Stimulated activated CD8-positive, alpha-beta memory T cell treated with anti-CD3 and anti-CD28 coated beads, Interleukin-7, amount 100 ng/mL, for 24 hours (primary cell): ENCODE data around the gene MAPKAPK5.
"Not testable (repeated sequence)": the region's sequence is repeated elsewhere in the genome, so short reads cannot be mapped to it uniquely, and the experiment has no call there.

Experiments used
- DNase-seq: peaks from one replicate; pipeline ENCODE4 v3.0.0-alpha.2; 2020; ENCODE audit warnings: low read depth

Gene MAPKAPK5

DNA sequence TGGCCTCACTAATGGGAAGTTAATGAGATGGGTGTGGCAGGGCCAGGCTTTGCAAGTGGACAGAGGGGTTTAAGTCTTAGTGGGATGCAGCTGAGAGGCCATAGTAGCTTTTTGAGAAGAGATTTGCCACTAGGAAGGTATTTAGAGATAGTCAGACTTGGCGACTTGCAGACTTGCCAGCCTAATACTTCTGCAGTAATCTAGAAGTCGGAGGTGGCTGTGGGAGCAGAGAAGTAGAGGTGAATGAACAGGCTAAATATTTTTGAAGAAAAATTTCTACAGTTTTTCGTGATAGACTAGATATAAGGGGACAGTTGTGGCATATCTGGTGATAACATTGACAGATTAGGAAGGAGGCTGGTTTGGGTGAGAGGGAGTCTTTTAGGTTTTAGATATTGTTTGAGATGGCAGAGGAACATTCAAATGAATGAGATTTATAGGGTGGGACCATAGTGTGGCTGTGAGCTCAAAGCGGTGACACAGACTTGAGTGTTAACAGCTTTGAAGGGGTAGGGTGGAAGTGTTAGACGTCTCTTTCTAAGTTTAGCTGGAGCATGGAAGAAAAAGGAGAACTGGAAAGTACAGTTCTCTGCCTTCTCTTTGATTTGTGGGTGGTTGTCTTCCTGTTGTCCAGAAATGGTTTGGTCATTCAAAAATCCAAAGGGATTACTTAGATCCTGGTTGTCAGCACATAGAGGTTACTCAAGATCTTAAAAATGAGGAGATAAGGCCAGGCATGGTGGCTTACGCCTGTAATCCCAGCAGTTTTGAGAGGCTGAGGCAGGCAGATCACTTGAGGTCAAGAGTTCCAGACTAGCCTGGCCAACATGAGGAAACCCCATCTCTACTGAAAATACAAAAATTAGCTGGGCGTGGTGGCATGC, 44.9 kb downstream of the MAPKAPK5 start:
- no peak for DNase-seq

DNA sequence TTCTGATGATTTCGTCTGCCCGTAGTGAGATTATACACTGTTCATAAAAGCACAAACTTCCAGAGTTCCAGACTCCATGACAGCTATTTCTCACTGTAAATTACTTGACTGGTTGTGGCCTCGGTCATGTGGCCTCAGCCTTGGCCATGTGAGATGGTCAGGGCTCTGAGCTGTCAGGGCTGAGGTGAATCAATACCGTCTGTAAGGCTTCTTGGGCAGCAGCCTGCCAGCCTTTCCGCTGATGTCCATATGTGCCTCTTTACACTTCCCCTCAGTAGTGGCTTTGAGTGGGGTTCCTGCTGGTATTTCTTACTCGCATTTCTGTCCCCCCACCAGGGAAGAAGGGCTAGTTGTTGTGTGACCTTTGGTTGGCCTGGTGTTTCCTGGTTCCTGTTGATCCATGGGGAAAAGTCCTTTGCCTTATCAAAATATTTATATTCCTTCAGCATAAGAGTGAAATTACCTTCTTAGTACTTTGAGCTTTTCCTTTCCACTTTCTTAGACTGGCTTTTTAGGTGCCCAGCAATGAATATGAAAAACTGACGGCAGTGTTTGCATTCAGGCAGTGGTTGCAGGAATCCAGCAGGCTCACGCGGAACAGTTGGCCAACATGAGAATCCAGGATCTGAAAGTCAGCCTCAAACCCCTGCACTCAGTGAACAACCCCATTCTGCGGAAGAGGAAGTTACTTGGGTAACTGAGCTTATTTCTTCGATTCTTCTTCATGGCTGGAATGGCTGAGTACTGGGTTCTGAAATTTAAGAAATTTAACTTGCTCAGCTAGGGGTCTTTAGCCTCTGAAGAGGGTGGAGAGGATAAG, 46.1 kb downstream of the MAPKAPK5 start:
- DNase-seq: no peak

DNA sequence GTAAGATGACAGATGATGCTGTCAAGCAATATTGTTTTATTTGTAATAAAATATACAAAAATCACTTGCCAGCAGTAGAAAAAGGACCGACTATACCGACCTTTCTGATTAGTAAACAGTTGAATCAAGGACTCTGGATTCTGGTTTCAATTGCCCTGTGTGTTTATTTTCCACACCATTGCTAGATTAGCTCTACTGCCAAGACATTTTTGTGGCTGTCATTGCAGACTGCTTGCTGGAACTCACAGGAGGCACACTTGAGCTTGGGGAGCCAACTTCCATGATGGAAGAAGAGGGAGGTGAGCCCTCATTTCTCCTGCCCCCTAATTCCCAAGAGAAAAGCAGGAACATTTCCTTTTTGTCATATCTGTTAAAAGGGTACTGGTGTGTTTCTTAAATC, 51.3 kb downstream of the MAPKAPK5 start:
- DNase-seq: no peak

DNA sequence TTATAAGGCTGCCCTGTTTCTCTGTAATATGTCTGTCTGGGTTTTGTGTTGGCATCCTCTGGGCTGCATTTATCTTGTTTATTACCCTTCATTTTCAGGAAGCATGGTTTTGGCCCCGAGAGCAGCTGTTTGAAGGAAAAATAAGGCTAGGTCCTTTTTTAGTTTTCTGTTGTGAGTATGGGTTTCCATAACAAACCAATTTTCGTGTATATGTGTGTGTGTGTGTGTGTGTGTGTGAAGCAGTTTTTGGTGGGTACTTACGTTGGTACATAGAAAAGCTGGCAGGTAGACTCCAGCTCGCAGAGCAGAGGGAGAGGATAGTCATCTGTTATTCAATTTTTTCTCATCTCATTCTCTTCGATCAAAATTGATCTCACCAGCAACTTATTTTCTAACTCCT, 52.5 kb downstream of the MAPKAPK5 start:
- DNase-seq: no peak

DNA sequence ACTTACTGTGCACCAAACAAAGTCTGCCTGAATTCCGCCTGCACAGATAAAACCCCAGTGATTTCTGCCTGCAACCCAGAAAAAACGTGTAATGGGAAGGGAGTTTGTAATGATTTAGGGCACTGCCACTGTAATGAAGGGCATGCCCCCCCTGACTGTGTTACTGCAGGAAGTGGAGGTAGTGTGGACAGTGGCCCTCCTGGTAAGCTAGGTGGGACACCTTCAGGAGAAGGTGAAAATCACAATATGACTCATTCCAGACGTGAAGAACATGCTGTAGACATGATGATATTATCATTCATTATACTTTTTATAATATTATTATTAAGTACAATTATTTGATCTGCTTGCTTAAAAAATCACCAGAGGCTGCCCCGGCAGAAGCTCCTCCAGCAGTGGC, 59.2 kb downstream of the MAPKAPK5 start:
- no peak for DNase-seq

DNA sequence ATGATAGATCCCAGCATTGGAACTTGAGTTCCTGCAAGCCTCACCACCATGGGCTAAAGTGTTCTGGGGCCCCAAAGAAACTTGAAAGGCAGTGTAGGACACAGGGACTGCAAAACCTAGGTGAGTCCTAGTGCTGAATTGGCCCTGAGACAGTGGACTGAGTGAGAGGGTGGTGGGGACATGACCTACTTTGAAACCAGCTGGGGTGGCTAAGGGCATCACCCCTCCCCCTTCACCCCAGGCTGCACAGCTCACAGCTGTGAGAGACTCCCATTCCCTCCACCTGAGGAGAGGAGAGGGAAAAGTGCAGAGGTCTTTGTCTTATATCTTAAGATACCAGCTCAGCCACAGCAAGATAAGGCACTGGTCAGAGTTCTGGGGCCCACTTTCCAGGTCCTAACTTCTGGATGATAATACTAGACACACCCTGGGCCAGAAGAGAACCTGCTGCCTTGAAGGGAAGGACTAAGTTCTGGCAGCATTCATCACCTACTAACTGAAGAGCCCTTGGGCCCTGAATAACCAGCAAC, 62.5 kb downstream of the MAPKAPK5 start:
- DNase-seq: no peak

DNA sequence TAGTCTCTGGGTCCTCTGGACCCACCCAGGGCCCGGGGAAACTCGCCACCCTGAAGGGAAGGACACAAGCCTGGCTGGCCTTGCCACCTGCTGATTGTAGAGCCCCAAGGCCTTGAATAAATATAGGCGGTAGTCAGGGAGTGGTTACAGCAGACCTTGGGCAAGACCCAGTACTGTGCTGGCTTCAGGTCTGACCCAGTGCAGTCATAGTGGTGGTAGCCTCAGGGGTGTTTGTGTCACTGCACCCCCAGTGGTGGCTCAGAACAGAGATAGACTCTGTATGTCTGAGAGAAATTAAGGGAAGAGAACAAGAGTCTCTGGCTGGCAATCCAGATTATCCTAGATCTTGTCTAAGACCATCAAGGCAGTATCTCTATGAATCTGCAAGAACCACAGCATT, 63.5 kb downstream of the MAPKAPK5 start:
- DNase-seq: no peak

DNA sequence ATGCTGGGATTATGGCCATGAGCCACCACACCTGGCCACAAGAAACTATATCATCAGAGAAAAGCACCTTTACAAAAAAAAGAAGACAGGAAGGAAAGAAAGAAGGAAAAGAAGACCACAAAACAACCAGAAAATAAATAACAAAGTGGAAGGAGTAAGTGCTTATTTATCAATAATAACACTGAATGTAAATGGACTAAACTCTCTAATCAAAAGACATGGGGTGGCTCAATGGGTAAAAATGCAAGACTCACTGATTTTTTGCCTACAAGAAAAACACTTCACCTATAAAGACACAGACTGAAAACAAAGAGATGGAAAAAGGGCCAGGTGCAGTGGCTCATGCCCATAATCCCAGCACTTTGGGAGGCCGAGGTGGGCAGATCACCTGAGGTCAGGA, 65.7 kb downstream of the MAPKAPK5 start:
- DNase-seq: no peak

DNA sequence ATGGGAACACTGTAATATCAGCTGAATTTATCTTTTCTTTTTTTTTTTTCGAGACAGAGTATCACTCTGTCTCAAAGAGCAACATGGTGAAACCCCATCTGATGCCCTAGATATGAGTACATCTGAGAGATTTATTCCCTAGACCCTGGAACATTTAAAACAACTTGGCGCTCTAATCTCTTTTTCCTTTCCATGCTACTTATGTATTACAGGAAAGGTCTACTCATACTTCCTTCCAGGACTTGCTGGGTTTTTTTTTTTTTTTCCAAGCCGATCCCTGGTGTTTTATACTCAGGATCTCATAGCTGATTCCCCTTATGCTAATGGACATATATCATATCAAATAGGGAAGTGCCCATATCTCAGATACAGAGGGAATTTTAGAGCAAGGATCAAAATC, 83.1 kb downstream of the MAPKAPK5 start:
- no peak for DNase-seq

DNA sequence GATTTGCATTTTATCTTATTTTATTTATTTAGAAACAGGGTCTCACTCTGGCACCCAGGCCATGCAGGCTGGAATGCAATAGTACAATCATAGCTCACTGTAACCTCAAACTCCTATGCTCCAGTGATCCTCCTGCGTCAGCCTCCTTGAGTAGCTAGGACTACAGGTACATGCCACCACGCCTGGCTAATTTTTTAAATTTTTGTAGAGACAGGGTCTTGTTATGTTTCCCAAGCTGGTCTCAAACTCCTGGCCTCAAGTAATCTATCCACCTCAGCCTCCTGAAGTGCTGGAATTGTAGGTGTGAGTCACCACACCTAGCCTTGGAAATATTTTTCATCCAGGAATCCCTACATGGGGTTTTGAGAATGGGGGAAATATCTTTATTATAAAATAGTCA, 84.6 kb downstream of the MAPKAPK5 start:
- DNase-seq: no peak

DNA sequence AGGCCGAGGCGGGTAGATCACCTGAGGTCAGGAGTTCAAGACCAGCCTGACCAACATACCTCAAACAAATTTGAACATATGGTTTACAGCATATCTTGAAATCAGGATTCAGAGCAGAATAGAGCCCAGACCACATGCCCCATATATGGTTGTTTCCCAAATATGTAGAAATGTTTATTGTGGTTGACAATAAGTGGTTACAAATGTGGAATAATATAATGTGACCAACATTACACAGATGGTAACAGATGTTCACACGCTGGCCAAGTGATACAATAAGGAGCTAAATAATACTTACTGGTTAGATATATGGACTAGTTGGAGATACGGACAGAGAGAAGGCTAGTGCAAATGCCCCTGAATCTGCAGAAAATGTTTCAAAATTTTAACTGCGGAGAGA, 85.3 kb downstream of the MAPKAPK5 start:
- no peak for DNase-seq

DNA sequence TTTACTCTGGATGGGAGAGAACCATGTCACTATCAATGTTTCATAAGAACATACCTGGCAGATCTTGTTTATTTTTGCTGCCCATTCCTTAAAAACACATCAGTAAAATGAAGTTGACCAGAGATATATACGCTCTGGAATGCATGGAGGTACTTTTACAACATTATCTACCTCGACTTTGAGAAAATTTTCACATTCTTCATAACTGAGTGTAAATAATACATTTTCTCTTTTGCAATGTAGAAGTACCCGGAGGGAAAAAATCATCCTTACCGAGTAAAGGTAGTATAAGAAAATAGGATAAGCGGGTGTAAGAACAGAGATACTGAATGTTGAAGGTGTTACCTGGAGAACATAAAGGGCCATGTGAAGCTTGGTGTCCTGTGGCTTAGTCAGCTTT, 90.2 kb downstream of the MAPKAPK5 start:
- DNase-seq: no peak

DNA sequence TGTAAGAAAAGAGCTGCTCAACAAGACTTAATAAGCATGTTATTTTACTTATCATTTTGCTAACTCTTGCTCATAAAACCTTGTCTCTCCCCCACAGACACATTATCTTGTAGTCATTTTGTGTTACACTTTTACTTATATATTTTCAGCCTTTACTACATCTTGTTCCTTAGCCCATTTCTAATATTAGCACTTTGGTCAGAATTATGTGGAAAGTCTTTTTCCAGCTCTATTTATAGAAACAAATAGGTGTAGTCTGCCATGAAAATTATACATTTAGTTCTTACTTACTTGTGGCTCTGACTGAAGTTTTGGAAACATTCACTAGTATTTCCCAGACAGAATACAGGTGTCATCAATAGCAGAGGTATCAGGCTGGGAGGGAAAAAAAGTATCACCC, 94.8 kb downstream of the MAPKAPK5 start:
- no peak for DNase-seq

DNA sequence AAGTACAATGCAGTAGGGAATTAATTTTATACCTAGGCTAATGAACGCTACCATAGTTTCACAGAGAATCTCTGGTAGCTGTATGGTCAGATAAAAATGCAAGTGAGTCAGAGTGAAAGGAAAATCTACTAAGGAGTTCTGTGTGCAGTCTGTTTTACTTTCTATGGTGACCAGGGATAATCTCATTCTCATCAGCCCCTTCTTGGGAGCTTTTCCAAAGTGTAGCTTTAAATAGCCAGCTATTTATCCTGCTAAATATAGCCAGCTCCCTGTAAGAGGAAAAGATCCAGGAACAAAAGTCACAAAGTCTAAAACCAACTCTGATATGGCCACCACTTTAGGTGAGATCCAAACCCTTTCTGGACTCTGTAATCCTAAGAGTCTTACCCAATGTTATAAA, 95.4 kb downstream of the MAPKAPK5 start:
- DNase-seq: no peak

DNA sequence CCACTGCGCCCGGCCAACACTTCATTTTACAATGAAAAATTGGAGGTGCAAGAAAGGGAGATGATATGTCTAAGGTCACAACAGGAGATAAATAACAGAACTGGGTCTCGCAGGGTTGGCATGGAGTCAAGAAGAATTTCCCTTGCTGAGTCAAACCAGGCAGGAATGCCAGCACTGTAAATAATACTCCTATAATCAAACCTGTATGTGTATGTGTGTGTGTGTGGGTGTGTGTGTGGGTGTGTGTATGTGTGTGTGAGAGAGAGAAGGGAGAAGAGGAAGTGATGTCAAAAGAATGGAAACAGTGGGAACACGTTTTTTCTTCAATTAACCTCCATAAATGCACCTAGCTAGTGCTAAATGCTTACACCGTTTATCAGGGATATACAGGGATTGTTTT, 100.5 kb downstream of the MAPKAPK5 start:
- no peak for DNase-seq

DNA sequence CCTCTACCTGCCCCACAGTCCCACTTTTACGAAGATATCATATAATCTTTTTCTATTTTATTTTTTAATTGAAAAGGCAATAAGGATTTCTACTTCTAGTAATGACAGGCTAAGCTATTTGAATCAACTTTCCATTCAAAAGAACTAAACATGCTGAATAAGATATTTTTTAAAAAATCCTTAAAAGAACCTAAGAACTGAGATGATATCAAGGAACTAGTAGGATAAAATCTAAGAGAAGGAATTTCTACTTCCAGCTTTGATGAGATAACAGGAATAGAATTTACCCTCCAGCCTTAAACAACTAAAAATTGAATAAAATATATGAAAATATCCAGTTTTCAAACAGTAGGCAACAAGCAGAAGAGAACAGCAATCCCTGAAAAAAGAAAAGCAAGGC, 101.9 kb downstream of the MAPKAPK5 start:
- no peak for DNase-seq

DNA sequence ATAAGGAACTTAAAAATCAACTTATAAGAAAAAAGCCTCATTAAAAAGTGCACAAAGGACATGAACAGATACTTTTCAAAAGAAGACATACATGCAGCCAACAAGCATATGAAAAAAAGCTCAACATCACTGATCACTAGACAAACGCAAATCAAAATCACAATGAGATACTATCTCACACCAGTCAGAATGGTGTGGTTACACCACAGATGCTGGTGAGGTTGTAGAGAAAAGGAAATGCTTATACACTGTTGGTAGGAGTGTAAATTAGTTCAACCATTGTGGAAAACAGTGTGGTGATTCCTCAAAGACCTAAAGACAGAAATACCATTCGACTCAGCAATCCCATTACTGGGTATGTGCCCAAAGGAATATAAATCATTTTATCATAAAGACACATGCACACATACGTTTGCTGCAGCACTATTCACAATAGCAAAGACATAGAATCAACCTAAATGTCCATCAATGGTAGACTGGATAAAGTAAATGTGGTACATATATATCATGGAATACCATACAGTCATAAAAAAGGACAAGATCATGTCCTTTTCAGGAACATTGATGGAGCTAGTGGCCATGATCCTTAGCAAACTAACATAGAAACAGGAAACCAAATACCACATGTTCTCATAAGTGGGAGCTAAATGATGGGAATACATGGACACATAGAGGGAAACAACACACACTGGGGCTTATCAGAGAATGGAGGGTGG, 109.1 kb downstream of the MAPKAPK5 start:
- DNase-seq: not testable (repeated sequence)
